Measurements from ENCODE around the gene ZNF397.
A peak's percentile ranks its signal among the peaks of the same experiment; 100 is the strongest.

ZNF397 gene

GRCh38 chr18:35240664-35241447, at the start of gene ZNF397:
Gene ZNF397, plus strand, starts transcription at chr18:35241034. Its CDS starts 1,437 bp downstream, at chr18:35242471.
- no peaks in the 10 kb centered on the region for H3F3A ChIP-seq (ENCODE audit: low read depth)
- no peaks in the 10 kb centered on the region for H3K9me2 ChIP-seq (replicated peaks; ENCODE audit: low read depth, low read length)
- H3K9me3 ChIP-seq (ENCODE audit: insufficient read depth, low read depth, low read length), result no peaks in the 10 kb centered on the region; the same call in 1 of the 2 replicates
- H3K4me3 ChIP-seq (ENCODE audit: low read length, poor library complexity, severe bottlenecking), result peak within 1 kb of the TSS; percentile 78
- H4K20me1 ChIP-seq (ENCODE audit: insufficient read depth, low read length, poor library complexity, severe bottlenecking), result no peaks in the 10 kb centered on the region
- peaks cover 19% of the 10 kb centered on the region for H3K4me1 ChIP-seq (ENCODE audit: insufficient read depth, low read length, poor library complexity, severe bottlenecking)
- peak within 1 kb of the TSS; percentile 98 for H2AFZ ChIP-seq (ENCODE audit: low read length)
- H3K79me2 ChIP-seq (ENCODE audit: insufficient read depth, low read length), result peaks cover 18% of the 10 kb centered on the region
- no peaks in the 10 kb centered on the region for H3K27me3 ChIP-seq (ENCODE audit: insufficient read depth, low read length, poor library complexity, severe bottlenecking)
- H3K9ac ChIP-seq (ENCODE audit: low read depth, low read length, poor library complexity, severe bottlenecking), result peak within 1 kb of the TSS; percentile 86
- peak within 1 kb of the TSS; percentile 84 for H3K4me2 ChIP-seq (ENCODE audit: low read depth, low read length, poor library complexity, severe bottlenecking)
- H3K36me3 ChIP-seq (ENCODE audit: insufficient read depth, low read length), result peaks cover 30% of the 10 kb centered on the region
- no peak for TF ChIP-seq CTCF (conservative IDR thresholded peaks at IDR 0.05; ENCODE audit: low read length)
- TF ChIP-seq EZH2phosphoT487 (IDR thresholded peaks at IDR 0.05; ENCODE audit: borderline replicate concordance), result no peak

- Histone ChIP-seq H3K79me2 (ENCODE audit: insufficient read depth, low read length) (no peaks in the 10 kb centered on the region), H3K4me1 (ENCODE audit: insufficient read depth, low read length, poor library complexity, severe bottlenecking) (no peaks in the 10 kb centered on the region), H3K9ac (ENCODE audit: low read depth, low read length, poor library complexity, severe bottlenecking) (no peak overlapping the region), H3K9me2 (replicated peaks; ENCODE audit: low read depth, low read length) (no peaks in the 10 kb centered on the region), H3K9me3 (ENCODE audit: insufficient read depth, low read depth, low read length) (no peaks in the 10 kb centered on the region), H3K4me2 (ENCODE audit: low read depth, low read length, poor library complexity, severe bottlenecking) (no peak overlapping the region), H3K27me3 (ENCODE audit: insufficient read depth, low read length, poor library complexity, severe bottlenecking) (no peaks in the 10 kb centered on the region), H4K20me1 (ENCODE audit: insufficient read depth, low read length, poor library complexity, severe bottlenecking) (no peaks in the 10 kb centered on the region), H3K36me3 (ENCODE audit: insufficient read depth, low read length) (no peaks in the 10 kb centered on the region), H3K4me3 (ENCODE audit: low read length, poor library complexity, severe bottlenecking) (no peak overlapping the region), H2AFZ (ENCODE audit: low read length) (no peak overlapping the region), H3F3A (ENCODE audit: low read depth) (no peaks in the 10 kb centered on the region)
- TF ChIP-seq CTCF (conservative IDR thresholded peaks at IDR 0.05; ENCODE audit: low read length) (no peak), EZH2phosphoT487 (IDR thresholded peaks at IDR 0.05; ENCODE audit: borderline replicate concordance) (no peak)
These were observed 49.2 kb upstream of the ZNF397 start for GRCh38 chr18:35191698-35192025.

- no peak for TF ChIP-seq CTCF (conservative IDR thresholded peaks at IDR 0.05; ENCODE audit: low read length)
- TF ChIP-seq EZH2phosphoT487 (IDR thresholded peaks at IDR 0.05; ENCODE audit: borderline replicate concordance), result no peak
- Histone ChIP-seq H3K9me2 (replicated peaks; ENCODE audit: low read depth, low read length) (no peaks in the 10 kb centered on the region), H2AFZ (ENCODE audit: low read length) (no peak overlapping the region), H3K9ac (ENCODE audit: low read depth, low read length, poor library complexity, severe bottlenecking) (no peak overlapping the region), H3K4me2 (ENCODE audit: low read depth, low read length, poor library complexity, severe bottlenecking) (no peak overlapping the region), H3K27me3 (ENCODE audit: insufficient read depth, low read length, poor library complexity, severe bottlenecking) (no peaks in the 10 kb centered on the region), H3K4me1 (ENCODE audit: insufficient read depth, low read length, poor library complexity, severe bottlenecking) (no peaks in the 10 kb centered on the region), H3K36me3 (ENCODE audit: insufficient read depth, low read length) (no peaks in the 10 kb centered on the region), H3K9me3 (ENCODE audit: insufficient read depth, low read depth, low read length) (no peaks in the 10 kb centered on the region), H3K4me3 (ENCODE audit: low read length, poor library complexity, severe bottlenecking) (no peak overlapping the region), H4K20me1 (ENCODE audit: insufficient read depth, low read length, poor library complexity, severe bottlenecking) (no peaks in the 10 kb centered on the region), H3K79me2 (ENCODE audit: insufficient read depth, low read length) (no peaks in the 10 kb centered on the region), H3F3A (ENCODE audit: low read depth) (no peaks in the 10 kb centered on the region)
These were observed 48.4 kb upstream of the ZNF397 start for GRCh38 chr18:35192415-35192814.

All from Loucy (cell line).